NCI-H2227 (cell line): ENCODE results near the gene MAP3K10.
"Not testable (repeated sequence)": the region's sequence is repeated elsewhere in the genome, so short reads cannot be mapped to it uniquely, and the experiment has no call there.

Experiments
- DNase-seq: peaks from one replicate; lab custom pipeline; 2025; ENCODE audit not compliant: unreplicated experiment; lab: John Stamatoyannopoulos, UW

The MAP3K10 gene

GRCh38 chr19:40171293-40171692 is 19.9 kb upstream of the MAP3K10 start:
- DNase-seq: not testable (repeated sequence)

GRCh38 chr19:40174092-40174491 is 17.1 kb upstream of the MAP3K10 start:
- no peak for DNase-seq

- DNase-seq: no peak
Measured at GRCh38 chr19:40175820-40176219, 15.4 kb upstream of the MAP3K10 start.

- DNase-seq: no peak
Measured at GRCh38 chr19:40177286-40178070, 13.7 kb upstream of the MAP3K10 start.

- no peak for DNase-seq
Measured at GRCh38 chr19:40178756-40179155, 12.5 kb upstream of the MAP3K10 start.

- DNase-seq: no peak
Measured at GRCh38 chr19:40184273-40184672, 7.0 kb upstream of the MAP3K10 start.

GRCh38 chr19:40191836-40192646 is 815 bp downstream of the MAP3K10 start:
- DNase-seq: peak; percentile 83

- DNase-seq: peak; percentile 49
Measured at GRCh38 chr19:40192758-40193586, 1.7 kb downstream of the MAP3K10 start.

GRCh38 chr19:40193587-40193849 is 2.3 kb downstream of the MAP3K10 start:
- DNase-seq: no peak

GRCh38 chr19:40198272-40198990 is 7.2 kb downstream of the MAP3K10 start:
- no peak for DNase-seq

GRCh38 chr19:40200341-40201099 is 9.3 kb downstream of the MAP3K10 start:
- DNase-seq: no peak

- no peak for DNase-seq
Measured at GRCh38 chr19:40204381-40204780, 13.2 kb downstream of the MAP3K10 start.

- no peak for DNase-seq
Measured at GRCh38 chr19:40205760-40206159, 14.5 kb downstream of the MAP3K10 start.

GRCh38 chr19:40208602-40209001 is 17.4 kb downstream of the MAP3K10 start:
- DNase-seq: no peak

GRCh38 chr19:40210889-40211288 is 19.7 kb downstream of the MAP3K10 start:
- no peak for DNase-seq

- no peak for DNase-seq
Measured at GRCh38 chr19:40213251-40213829, 22.1 kb downstream of the MAP3K10 start.

GRCh38 chr19:40213882-40214570 is 22.8 kb downstream of the MAP3K10 start:
- no peak for DNase-seq

- no peak for DNase-seq
Measured at GRCh38 chr19:40214936-40215335, 23.7 kb downstream of the MAP3K10 start.

- no peak for DNase-seq
Measured at GRCh38 chr19:40216013-40216776, 25.0 kb downstream of the MAP3K10 start.
